Uterus (tissue), 4 donors: ENCODE data around the gene CLDN7. TPM values are rescaled to one million over a fixed set of nuclear protein-coding genes. Genes with fewer than 3 reads are reported as not detected.
A peak's percentile ranks its signal among the peaks of the same experiment; 100 is the strongest.

Experiments
- DNase-seq, 2 donors: peaks; one replicate each; pipeline ENCODE4 v3.0.0-alpha.2; 2019 to 2020
- H3K27ac ChIP-seq, 2 donors: fragments of 200-600 bp; sonication (generic); 1 replicate in 1 of 2; 2 replicates in 1 of 2; pipeline ENCODE4 v1.5.1; 2016 to 2018
- H3K27me3 ChIP-seq, 2 donors: fragments of 200-600 bp; sonication (generic); one replicate each; pipeline ENCODE4 v1.5.1; 2018 to 2019; ENCODE audit warnings: control low read depth in 1 of 2
- H3K36me3 ChIP-seq, 2 donors: fragments of 200-600 bp; sonication (generic); one replicate each; pipeline ENCODE4 v1.5.1; 2019; ENCODE audit warnings: control low read depth in 1 of 2
- H3K4me1 ChIP-seq, 2 donors: fragments of 200-600 bp; sonication (generic); one replicate each; pipeline ENCODE4 v1.5.1; 2018 to 2019; ENCODE audit warnings: control low read depth in 1 of 2
- H3K4me3 ChIP-seq, 2 donors: fragments of 200-600 bp; sonication (generic); 1 replicate in 1 of 2; 2 replicates in 1 of 2; pipeline ENCODE4 v1.5.1; 2018 to 2019; ENCODE audit warnings: mild to moderate bottlenecking in 1 of 2
- H3K9me3 ChIP-seq, 2 donors: fragments of 200-600 bp; sonication (generic); one replicate each; pipeline ENCODE4 v1.5.1; 2019; ENCODE audit warnings: control low read depth in 1 of 2
- CTCF ChIP-seq, 4 experiments: fragments of 200-600 bp in 2 of 4; fragments of 450-650 bp in 2 of 4; sonication (generic) in 2 of 4; IDR thresholded peaks; one replicate each; pipeline ENCODE4 v1.5.1; 2016 to 2019; ENCODE audit warnings: antibody characterized with exemption in 4 of 4, mild to moderate bottlenecking in 2 of 4, moderate library complexity in 1 of 4
- POLR2A ChIP-seq, 2 donors: fragments of 450-650 bp; IDR thresholded peaks; one replicate each; pipeline ENCODE4 v1.6.1; 2016; ENCODE audit warnings: antibody characterized with exemption in 2 of 2, mild to moderate bottlenecking in 1 of 2, moderate library complexity in 1 of 2
- intact Hi-C: fragments of 100-400 bp; cut with DNase I; formaldehyde crosslinking; loops from one replicate; pipeline ENCODE4 v1.15.1; 2023; ENCODE audit warnings: low total_unique reads
- total RNA-seq, 4 donors: library from RNA; depleted of rRNA in 3 of 4; stranded (reverse); fragments of >200 nt in 3 of 4; gene quantifications; one replicate each; pipeline versions ENCODE4 v1.1.0 to v1.2.4, GENCODE V29; 2014 to 2023
- donor health status: DM: yes; HTN: yes; CAD: no.

The CLDN7 gene
- total RNA-seq, 4 donors from 2014 or later, result 0.29 to 24.4 (median 0.68) TPM

- H3K4me3 ChIP-seq, result peak overlapping the region; percentile 47 to 59
- intact Hi-C loops, result no loop called here
- TF ChIP-seq CTCF (IDR thresholded peaks at IDR 0.05) (no peak), POLR2A (IDR thresholded peaks at IDR 0.05) (no peak)
- H3K27ac ChIP-seq, result peak overlapping the region; percentile 92 to 97
- H3K27me3 ChIP-seq, result no peaks in the 10 kb centered on the region
- H3K9me3 ChIP-seq, result no peaks in the 10 kb centered on the region
- H3K36me3 ChIP-seq, result no peaks in the 10 kb centered on the region
- H3K4me1 ChIP-seq, result peaks cover 0 to 24% of the 10 kb centered on the region in 2 donors
- no peak for DNase-seq
Measured at GRCh38 chr17:7216242-7217112, 45.8 kb downstream of the CLDN7 start.

GRCh38 chr17:7215652-7216180 lies 46.6 kb downstream of the CLDN7 start:
- Histone ChIP-seq H3K4me3 (peak overlapping the region in 1 of 2 donors; percentile 12), H3K27ac (peak overlapping the region; percentile 92 to 97), H3K36me3 (no peaks in the 10 kb centered on the region), H3K9me3 (no peaks in the 10 kb centered on the region), H3K4me1 (peaks cover 0 to 24% of the 10 kb centered on the region in 2 donors), H3K27me3 (no peaks in the 10 kb centered on the region)
- no peak for DNase-seq
- intact Hi-C loops, result no loop called here
- TF ChIP-seq POLR2A (IDR thresholded peaks at IDR 0.05) (no peak), CTCF (IDR thresholded peaks at IDR 0.05) (no peak)

GRCh38 chr17:7215136-7215638 lies 47.1 kb downstream of the CLDN7 start:
- intact Hi-C loops, result no loop called here
- H3K4me3 ChIP-seq, result peak overlapping the region; percentile 39 to 71

GRCh38 chr17:7214300-7215135 lies 47.8 kb downstream of the CLDN7 start:
- H3K4me1 ChIP-seq, result peaks cover 0 to 24% of the 10 kb centered on the region in 2 donors
- intact Hi-C loops, result no loop called here

More at GRCh38 chr17:7215136-7215638, 47.1 kb downstream of the CLDN7 start:
- peak overlapping the region; percentile 92 to 97 for H3K27ac ChIP-seq
- H3K36me3 ChIP-seq, result no peaks in the 10 kb centered on the region
- no peaks in the 10 kb centered on the region for H3K27me3 ChIP-seq
- TF ChIP-seq CTCF (IDR thresholded peaks at IDR 0.05) (no peak), POLR2A (IDR thresholded peaks at IDR 0.05) (no peak)
- no peak for DNase-seq
- H3K9me3 ChIP-seq, result no peaks in the 10 kb centered on the region
- peaks cover 0 to 24% of the 10 kb centered on the region in 2 donors for H3K4me1 ChIP-seq

More at GRCh38 chr17:7214300-7215135, 47.8 kb downstream of the CLDN7 start:
- TF ChIP-seq CTCF (IDR thresholded peaks at IDR 0.05), result peak; percentile 42 to 66 (median 50)
- TF ChIP-seq POLR2A (IDR thresholded peaks at IDR 0.05), result peak in 1 of 2 donors; percentile 32
- Histone ChIP-seq H3K27me3 (no peaks in the 10 kb centered on the region), H3K36me3 (no peaks in the 10 kb centered on the region), H3K9me3 (no peaks in the 10 kb centered on the region), H3K4me3 (peak overlapping the region; percentile 39 to 71), H3K27ac (peak overlapping the region; percentile 92 to 97)
- DNase-seq, result peak; percentile 99
